ENCODE measurements around the gene PCDH9.

- TF ChIP-seq YY1 (IDR thresholded peaks at IDR 0.05; ENCODE audit: low read depth, low read length) (no peak), MEF2A (IDR thresholded peaks at IDR 0.05; ENCODE audit: insufficient read depth, low read depth, low read length) (no peak), CTCF (IDR thresholded peaks at IDR 0.05 in 2 of 3, conservative IDR thresholded peaks at IDR 0.05 in 1 of 3; ENCODE audit: control insufficient read depth in 2 of 3, extremely low read depth in 1 of 3, insufficient read depth in 1 of 3, low read depth in 3 of 3, low read length in 3 of 3) (no peak)
Observed at GRCh38 chr13:66853564-66853963, 376.6 kb downstream of the PCDH9 start.
